Large intestine (tissue), 3 donors: ENCODE results near the gene MECP2. TPM values are rescaled to one million over a fixed set of nuclear protein-coding genes. Genes with fewer than 3 reads are reported as not detected.
"Not testable (repeated sequence)": the region's sequence is repeated elsewhere in the genome, so short reads cannot be mapped to it uniquely, and the experiment has no call there.

ENCODE experiments used
- DNase-seq, 2 donors: peaks; one replicate each; pipeline versions ENCODE4 v3.0.0 to v3.0.0-alpha.2; 2013
- H3K27ac ChIP-seq: one replicate; pipeline ENCODE4 v1.5.1; 2013; ENCODE audit warnings: low read length
- H3K27me3 ChIP-seq: 2 replicates; pipeline ENCODE4 v1.6.1; 2013; ENCODE audit warnings: low read length; ENCODE audit not compliant: control insufficient read depth, insufficient read depth
- H3K36me3 ChIP-seq: 2 replicates; pipeline ENCODE4 v1.6.1; 2013; ENCODE audit warnings: low read length; ENCODE audit not compliant: control insufficient read depth, insufficient read depth
- H3K4me1 ChIP-seq: one replicate; pipeline ENCODE4 v1.6.1; 2013; ENCODE audit warnings: low read length; ENCODE audit not compliant: control insufficient read depth, insufficient read depth
- H3K4me3 ChIP-seq: one replicate; pipeline ENCODE4 v1.5.1; 2013; ENCODE audit warnings: low read length
- H3K9me3 ChIP-seq: one replicate; pipeline ENCODE4 v1.6.1; 2013; ENCODE audit warnings: mild to moderate bottlenecking, low read depth, low read length, moderate library complexity; ENCODE audit not compliant: control insufficient read depth
- WGBS: methylation state at CpG from one replicate; pipeline ENCODE4 v1.1.5; 2013; ENCODE audit warnings: low lambda C conversion rate; ENCODE audit not compliant: insufficient coverage; 5-methylcytosine and 5-hydroxymethylcytosine counted together
- polyA plus RNA-seq: library from polyadenylated mRNA; unstranded; fragments of 120-200 nt; gene quantifications from one replicate; pipeline ENCODE4 v1.2.1, GENCODE V29; 2013

MECP2 gene
- polyA plus RNA-seq, 1 donor, result 19.4 TPM

DNA sequence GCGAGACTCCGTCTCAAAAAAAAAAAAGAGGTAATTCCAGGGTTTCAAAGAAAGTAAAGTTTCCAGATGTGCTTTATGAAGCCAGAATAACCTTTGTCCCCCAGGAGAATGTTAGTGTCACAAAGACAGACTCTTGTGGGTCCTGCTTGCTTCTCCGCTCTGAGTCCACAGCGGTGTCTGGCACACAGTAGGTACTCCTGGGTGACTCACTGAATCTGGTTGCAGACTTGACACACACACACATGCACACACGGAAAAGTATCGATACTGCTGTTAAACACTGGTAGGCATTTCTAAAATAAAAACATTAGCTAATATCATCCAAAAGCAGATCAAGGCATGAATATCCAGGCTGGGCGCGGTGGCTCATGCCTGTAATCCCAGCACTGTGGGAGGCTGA, 102.0 kb downstream of the MECP2 start:
- Histone ChIP-seq H3K4me1 (peaks cover 5% of the 10 kb centered on the region), H3K9me3 (no peaks in the 10 kb centered on the region), H3K4me3 (no peak overlapping the region), H3K27me3 (no peaks in the 10 kb centered on the region), H3K36me3 (no peaks in the 10 kb centered on the region), H3K27ac (no peak overlapping the region)
- no CpG with 5 or more reads among the region's 8 CpGs for WGBS
- DNase-seq, result no peak

- H3K9me3 ChIP-seq, H3K27ac ChIP-seq, H3K4me1 ChIP-seq, DNase-seq, H3K4me3 ChIP-seq, H3K36me3 ChIP-seq, H3K27me3 ChIP-seq: not testable (repeated sequence)
- no CpG with 5 or more reads among the region's 5 CpGs for WGBS
Measured at GRCh38 chrX:153994398-153994797, 103.1 kb downstream of the MECP2 start.

DNA sequence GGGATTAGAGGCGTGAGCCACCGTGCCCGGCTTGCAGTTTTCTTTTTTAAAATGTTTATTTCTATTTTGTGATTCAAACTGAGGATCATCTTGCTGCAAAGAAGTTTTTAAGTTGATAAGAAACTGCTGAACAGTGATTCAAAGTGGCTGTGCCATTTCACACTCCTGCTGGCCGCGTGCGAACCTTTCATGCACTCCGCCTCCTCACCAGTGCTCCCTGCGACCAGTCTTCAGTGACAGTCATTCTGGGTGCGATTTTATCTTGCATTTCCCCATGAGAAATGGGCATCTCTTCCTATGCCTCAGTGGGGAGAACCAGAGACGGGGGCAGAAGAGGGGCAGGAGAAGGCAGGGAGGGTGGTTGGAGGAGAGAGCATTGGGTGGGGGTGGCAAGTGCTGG, 103.5 kb downstream of the MECP2 start:
- H3K4me1 ChIP-seq, result no peaks in the 10 kb centered on the region
- no peak for DNase-seq
- no peaks in the 10 kb centered on the region for H3K36me3 ChIP-seq
- no peak overlapping the region for H3K4me3 ChIP-seq
- no CpG with 5 or more reads among the region's 10 CpGs for WGBS
- no peaks in the 10 kb centered on the region for H3K9me3 ChIP-seq
- no peak overlapping the region for H3K27ac ChIP-seq
- H3K27me3 ChIP-seq, result no peaks in the 10 kb centered on the region

GRCh38 chrX:153993079-153993478, 104.4 kb downstream of the MECP2 start:
- DNase-seq, result no peak
- WGBS, result no CpG with 5 or more reads among the region's 12 CpGs

DNA sequence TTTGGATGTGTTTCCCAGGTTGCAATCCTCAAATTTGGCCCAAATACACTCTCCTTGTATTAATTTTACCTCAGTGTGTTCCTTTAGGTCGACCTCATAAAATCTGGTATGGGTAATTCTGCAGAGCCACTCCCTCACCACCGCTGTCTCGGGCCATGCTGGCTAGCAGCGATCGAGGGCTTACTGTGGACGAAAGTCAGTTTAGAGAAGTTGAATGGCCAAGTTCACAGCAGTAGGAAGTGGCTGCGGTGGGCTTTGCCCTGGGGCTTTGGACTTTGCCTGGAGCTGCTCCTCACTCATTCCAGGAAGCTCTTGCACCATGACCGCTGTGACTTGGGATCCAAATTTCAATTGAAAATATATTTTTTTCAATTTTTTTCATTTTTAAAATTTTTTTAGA, 105.3 kb downstream of the MECP2 start:
- no peaks in the 10 kb centered on the region for H3K4me1 ChIP-seq
- no peak overlapping the region for H3K27ac ChIP-seq
- H3K9me3 ChIP-seq, result no peaks in the 10 kb centered on the region
- no CpG with 5 or more reads among the region's 8 CpGs for WGBS
- no peak overlapping the region for H3K4me3 ChIP-seq
- no peak for DNase-seq
- no peaks in the 10 kb centered on the region for H3K27me3 ChIP-seq
- no peaks in the 10 kb centered on the region for H3K36me3 ChIP-seq

More at GRCh38 chrX:153993079-153993478, 104.4 kb downstream of the MECP2 start:
- Histone ChIP-seq H3K27me3 (no peaks in the 10 kb centered on the region), H3K4me1 (no peaks in the 10 kb centered on the region), H3K4me3 (no peak overlapping the region), H3K27ac (no peak overlapping the region), H3K9me3 (no peaks in the 10 kb centered on the region), H3K36me3 (no peaks in the 10 kb centered on the region)

GRCh38 chrX:153991013-153991580, 106.4 kb downstream of the MECP2 start:
- H3K9me3 ChIP-seq, result no peaks in the 10 kb centered on the region
- no peak overlapping the region for H3K27ac ChIP-seq
- H3K4me1 ChIP-seq, result no peaks in the 10 kb centered on the region
- H3K4me3 ChIP-seq, result no peak overlapping the region
- no CpG with 5 or more reads among the region's 3 CpGs for WGBS
- no peaks in the 10 kb centered on the region for H3K36me3 ChIP-seq
- no peaks in the 10 kb centered on the region for H3K27me3 ChIP-seq
- DNase-seq, result no peak

- no peak overlapping the region for H3K4me3 ChIP-seq
- no peaks in the 10 kb centered on the region for H3K36me3 ChIP-seq
- WGBS, result no CpG with 5 or more reads among the region's 14 CpGs
- peaks cover 4% of the 10 kb centered on the region for H3K4me1 ChIP-seq
- H3K9me3 ChIP-seq, result no peaks in the 10 kb centered on the region
- no peak for DNase-seq
- no peaks in the 10 kb centered on the region for H3K27me3 ChIP-seq
- H3K27ac ChIP-seq, result no peak overlapping the region
Measured at GRCh38 chrX:153989973-153990655, 107.4 kb downstream of the MECP2 start.

DNA sequence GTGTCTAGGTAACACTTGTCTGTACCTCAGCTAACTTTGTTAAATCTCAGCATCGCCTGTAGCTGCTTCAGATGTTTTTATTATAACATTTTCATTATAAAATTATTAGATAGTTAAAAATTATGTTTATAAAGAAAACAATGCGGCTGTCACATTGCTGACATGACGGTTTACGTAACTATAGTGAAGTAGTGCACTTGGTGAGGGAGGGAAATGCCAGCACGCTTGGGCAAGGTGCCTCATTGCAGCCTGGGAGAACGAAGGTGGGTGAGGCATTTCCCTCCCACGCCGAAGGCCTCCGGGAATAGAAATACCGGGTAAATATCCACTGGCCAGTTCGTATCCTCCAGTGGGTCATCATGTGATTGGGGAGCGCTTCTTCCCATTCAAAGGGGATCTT, 109.0 kb downstream of the MECP2 start:
- Histone ChIP-seq H3K27ac (no peak overlapping the region), H3K27me3 (no peaks in the 10 kb centered on the region), H3K4me3 (no peak overlapping the region), H3K36me3 (no peaks in the 10 kb centered on the region), H3K9me3 (no peaks in the 10 kb centered on the region), H3K4me1 (peaks cover 10% of the 10 kb centered on the region)
- DNase-seq, result no peak
- WGBS, result no CpG with 5 or more reads among the region's 12 CpGs

DNA sequence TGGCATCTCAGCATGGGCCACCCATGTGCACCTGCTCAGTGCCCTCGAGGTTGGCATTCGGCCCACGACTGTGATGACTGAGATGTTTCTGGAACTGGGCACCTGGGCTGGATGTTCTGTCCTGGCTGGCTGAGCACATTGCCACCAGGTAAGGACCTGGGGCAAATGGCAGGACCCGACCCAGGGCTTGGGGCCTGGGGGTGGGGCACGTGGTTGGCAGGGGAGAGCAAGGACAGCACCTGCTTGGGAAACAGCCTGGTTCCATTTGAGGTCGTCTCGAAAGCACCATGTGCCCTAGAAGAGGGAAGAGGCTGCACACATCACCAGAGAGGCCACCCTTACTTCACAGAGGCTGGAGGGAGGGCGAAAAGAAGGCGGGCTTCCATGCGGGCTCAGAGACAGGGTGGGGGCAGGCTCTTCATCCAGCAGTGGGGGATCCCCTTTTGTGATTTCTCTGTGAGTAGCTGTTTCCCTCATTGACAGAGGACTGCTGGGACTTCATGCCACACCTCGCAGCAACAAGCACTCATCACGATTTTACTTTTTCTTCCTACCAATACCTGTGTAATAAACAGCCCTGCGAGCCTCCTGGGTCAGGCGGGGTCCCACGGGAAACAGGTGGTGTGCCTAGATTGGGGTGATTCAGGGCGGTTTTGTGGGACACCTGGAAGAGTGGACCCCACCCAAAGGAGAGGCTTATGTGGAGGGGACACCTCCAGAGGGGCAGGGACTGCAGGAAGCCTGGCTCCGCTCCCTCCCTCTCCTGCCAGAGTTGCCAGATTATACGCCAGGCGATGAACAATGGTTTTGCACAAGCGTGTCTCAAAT, 113.0 kb downstream of the MECP2 start:
- Histone ChIP-seq H3K27ac (peak overlapping the region; percentile 75), H3K4me3 (no peak overlapping the region), H3K27me3 (no peaks in the 10 kb centered on the region), H3K9me3 (peaks cover 5% of the 10 kb centered on the region), H3K36me3 (no peaks in the 10 kb centered on the region), H3K4me1 (peaks cover 13% of the 10 kb centered on the region)
- no peak for DNase-seq
- no CpG with 5 or more reads among the region's 20 CpGs for whole genome bisulfite sequencing

DNA sequence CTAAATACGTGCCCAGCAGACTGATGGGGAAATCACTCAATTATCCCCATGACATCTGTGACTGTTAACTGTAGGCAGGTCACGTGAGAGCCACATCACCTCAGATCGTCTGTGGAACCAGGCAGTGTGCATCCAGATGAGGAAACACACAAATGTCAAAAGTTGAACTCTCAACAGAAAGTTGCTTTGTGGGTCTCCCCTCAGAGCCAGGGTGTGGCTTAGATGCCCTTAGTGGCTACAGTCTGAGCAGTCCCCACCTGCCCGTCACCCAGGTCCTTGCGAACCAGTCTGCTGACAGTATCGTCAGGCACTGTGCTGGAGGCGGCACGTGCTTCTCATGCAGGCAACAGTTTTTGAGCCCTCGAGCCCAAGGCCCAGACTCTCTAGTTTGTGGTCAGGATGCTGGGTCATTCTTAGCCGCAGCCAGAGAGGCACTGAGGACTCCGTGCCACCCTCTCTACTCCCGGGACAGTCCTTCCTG, 114.2 kb downstream of the MECP2 start:
- WGBS, result no CpG with 5 or more reads among the region's 12 CpGs
- Histone ChIP-seq H3K4me3 (no peak overlapping the region), H3K9me3 (peaks cover 5% of the 10 kb centered on the region), H3K27ac (no peak overlapping the region), H3K36me3 (no peaks in the 10 kb centered on the region), H3K4me1 (peaks cover 13% of the 10 kb centered on the region), H3K27me3 (no peaks in the 10 kb centered on the region)
- no peak for DNase-seq
